22Rv1 (cell line): ENCODE results near the gene SEC23A.

Source experiments
- ZFX ChIP-seq: fragments of 450-650 bp; IDR thresholded peaks from 2 replicates; pipeline ENCODE4 v1.6.1; 2017; ENCODE audit warnings: antibody characterized with exemption, borderline replicate concordance
- TF ChIP-seq, protein P1 (sequence below): fragments of 450-650 bp; IDR thresholded peaks from 2 replicates; pipeline ENCODE4 v1.5.1; 2017; ENCODE audit warnings: mild to moderate bottlenecking

DNA sequence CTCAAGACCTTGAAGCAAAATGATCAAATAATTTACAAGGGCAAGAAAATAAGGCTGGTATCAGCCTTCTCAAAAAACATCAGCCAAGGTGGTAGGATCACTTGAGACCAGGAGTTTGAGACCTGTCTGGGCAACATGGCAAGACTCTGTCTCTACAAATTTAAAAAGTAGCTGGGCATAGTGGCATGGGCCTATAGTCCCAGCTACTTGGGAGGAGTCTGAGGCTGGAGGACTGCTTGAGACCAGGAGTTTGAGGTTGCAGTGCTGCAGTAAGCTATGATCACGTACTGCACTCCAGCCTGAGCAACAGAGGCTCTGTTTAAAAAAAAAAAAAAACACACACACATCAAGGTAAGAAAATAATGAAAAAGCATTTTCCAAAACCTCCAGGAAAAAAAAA, 22.1 kb downstream of the SEC23A start:
- no peak for TF ChIP-seq ZFX
- TF ChIP-seq, protein P1, sequence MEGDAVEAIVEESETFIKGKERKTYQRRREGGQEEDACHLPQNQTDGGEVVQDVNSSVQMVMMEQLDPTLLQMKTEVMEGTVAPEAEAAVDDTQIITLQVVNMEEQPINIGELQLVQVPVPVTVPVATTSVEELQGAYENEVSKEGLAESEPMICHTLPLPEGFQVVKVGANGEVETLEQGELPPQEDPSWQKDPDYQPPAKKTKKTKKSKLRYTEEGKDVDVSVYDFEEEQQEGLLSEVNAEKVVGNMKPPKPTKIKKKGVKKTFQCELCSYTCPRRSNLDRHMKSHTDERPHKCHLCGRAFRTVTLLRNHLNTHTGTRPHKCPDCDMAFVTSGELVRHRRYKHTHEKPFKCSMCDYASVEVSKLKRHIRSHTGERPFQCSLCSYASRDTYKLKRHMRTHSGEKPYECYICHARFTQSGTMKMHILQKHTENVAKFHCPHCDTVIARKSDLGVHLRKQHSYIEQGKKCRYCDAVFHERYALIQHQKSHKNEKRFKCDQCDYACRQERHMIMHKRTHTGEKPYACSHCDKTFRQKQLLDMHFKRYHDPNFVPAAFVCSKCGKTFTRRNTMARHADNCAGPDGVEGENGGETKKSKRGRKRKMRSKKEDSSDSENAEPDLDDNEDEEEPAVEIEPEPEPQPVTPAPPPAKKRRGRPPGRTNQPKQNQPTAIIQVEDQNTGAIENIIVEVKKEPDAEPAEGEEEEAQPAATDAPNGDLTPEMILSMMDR: no peak
